Brain microvascular endothelial cell (primary cell): ENCODE measurements around the gene COG5.
"Not testable (repeated sequence)": the region's sequence is repeated elsewhere in the genome, so short reads cannot be mapped to it uniquely, and the experiment has no call there.

Source experiments
- DNase-seq: peaks from one replicate; pipeline ENCODE4 v3.0.0-alpha.2; 2020
- H3K27ac ChIP-seq: fragments of 250-450 bp; sonication (Bioruptor Pico); 2 replicates; pipeline ENCODE4 v1.5.1; 2020; ENCODE audit warnings: mild to moderate bottlenecking, moderate library complexity
- H3K27me3 ChIP-seq: fragments of 250-450 bp; sonication (Bioruptor Pico); replicated peaks from 2 replicates; pipeline ENCODE4 v1.5.1; 2020; ENCODE audit warnings: mild to moderate bottlenecking
- H3K36me3 ChIP-seq: fragments of 250-450 bp; sonication (Bioruptor Pico); replicated peaks from 2 replicates; pipeline ENCODE4 v1.5.1; 2020; ENCODE audit warnings: mild to moderate bottlenecking
- H3K4me3 ChIP-seq: 2 replicates; pipeline ENCODE4 v1.5.1; 2011; ENCODE audit warnings: low read depth, mild to moderate bottlenecking, control low read depth, low read length, moderate library complexity
- CTCF ChIP-seq: IDR thresholded peaks from 2 replicates; pipeline ENCODE4 v1.5.1; 2011; ENCODE audit warnings: low read depth, mild to moderate bottlenecking, moderate library complexity, low read length, control low read depth, inconsistent platforms; ENCODE audit errors: missing control alignments
- in situ Hi-C: cut with HindIII; loops from 2 replicates; pipeline ENCODE4 v1.10.0; 2017; ENCODE audit warnings: low sequenced_read_pairs, low pct_ligation_motif_present

COG5 gene

GRCh38 chr7:107251963-107252362 is 311.8 kb downstream of the COG5 start:
- in situ Hi-C loops: no loop called here

GRCh38 chr7:107248551-107249316 is 315.0 kb downstream of the COG5 start:
- no peak for TF ChIP-seq CTCF
- in situ Hi-C loops: no loop called here
- DNase-seq: no peak
- H3K27me3 ChIP-seq: no peaks in the 10 kb centered on the region
- H3K4me3 ChIP-seq: no peak overlapping the region
- H3K27ac ChIP-seq: no peak overlapping the region
- peaks cover 9% of the 10 kb centered on the region for H3K36me3 ChIP-seq

More at GRCh38 chr7:107251963-107252362, 311.8 kb downstream of the COG5 start:
- DNase-seq: no peak
- no peak for TF ChIP-seq CTCF
- Histone ChIP-seq H3K27ac (no peak overlapping the region), H3K4me3 (no peak overlapping the region), H3K27me3 (no peaks in the 10 kb centered on the region), H3K36me3 (peaks cover 3% of the 10 kb centered on the region)

- DNase-seq, H3K27ac ChIP-seq, H3K27me3 ChIP-seq, H3K36me3 ChIP-seq, H3K4me3 ChIP-seq, in situ Hi-C loops: not testable (repeated sequence)
These were observed 316.9 kb downstream of the COG5 start for GRCh38 chr7:107246836-107247235.

- peaks cover 9% of the 10 kb centered on the region for H3K36me3 ChIP-seq
- no peak for DNase-seq
- in situ Hi-C loops: no loop called here
- no peak for TF ChIP-seq CTCF
- no peak overlapping the region for H3K27ac ChIP-seq
- H3K4me3 ChIP-seq: no peak overlapping the region
- no peaks in the 10 kb centered on the region for H3K27me3 ChIP-seq
These were observed 319.1 kb downstream of the COG5 start for GRCh38 chr7:107244613-107245012.

- in situ Hi-C loops: no loop called here
- Histone ChIP-seq H3K36me3 (peaks cover 7% of the 10 kb centered on the region), H3K27me3 (no peaks in the 10 kb centered on the region), H3K27ac (no peak overlapping the region), H3K4me3 (no peak overlapping the region)
- no peak for DNase-seq
- no peak for TF ChIP-seq CTCF
These were observed 321.5 kb downstream of the COG5 start for GRCh38 chr7:107242267-107242666.

- no peak for TF ChIP-seq CTCF
- no peak for DNase-seq
- H3K27ac ChIP-seq: no peak overlapping the region
- H3K36me3 ChIP-seq: no peaks in the 10 kb centered on the region
- no peak overlapping the region for H3K4me3 ChIP-seq
- in situ Hi-C loops: no loop called here
- no peaks in the 10 kb centered on the region for H3K27me3 ChIP-seq
These were observed 326.3 kb downstream of the COG5 start for GRCh38 chr7:107237451-107237850.
